Activated naive CD8-positive, alpha-beta T cell (primary cell): ENCODE data around the gene PEAK3.

Source experiments
- H3K27ac Mint-ChIP-seq: one replicate; pipeline ENCODE4 v1.8.0; 2021; ENCODE audit warnings: mixed read lengths
- H3K27me3 Mint-ChIP-seq: one replicate; pipeline ENCODE4 v1.8.0; 2021; ENCODE audit warnings: mixed read lengths
- H3K36me3 Mint-ChIP-seq: one replicate; pipeline ENCODE4 v1.8.0; 2021; ENCODE audit warnings: mixed read lengths
- H3K4me1 Mint-ChIP-seq: one replicate; pipeline ENCODE4 v1.8.0; 2021; ENCODE audit warnings: low read depth, mixed read lengths
- H3K4me3 Mint-ChIP-seq: one replicate; pipeline ENCODE4 v1.8.0; 2021; ENCODE audit warnings: mild to moderate bottlenecking, mixed read lengths
- H3K9me3 Mint-ChIP-seq: one replicate; pipeline ENCODE4 v1.8.0; 2021; ENCODE audit warnings: low read depth, mixed read lengths

Gene PEAK3

GRCh38 chr19:2254064-2254872 lies 27.7 kb downstream of the PEAK3 start:
- H3K4me1 Mint-ChIP-seq = peaks cover 19% of the 10 kb centered on the region
- no peaks in the 10 kb centered on the region for H3K9me3 Mint-ChIP-seq
- H3K27me3 Mint-ChIP-seq = no peaks in the 10 kb centered on the region
- no peaks in the 10 kb centered on the region for H3K36me3 Mint-ChIP-seq
- no peak overlapping the region for H3K27ac Mint-ChIP-seq
- H3K4me3 Mint-ChIP-seq = peak overlapping the region; percentile 42

- H3K27me3 Mint-ChIP-seq = no peaks in the 10 kb centered on the region
- no peaks in the 10 kb centered on the region for H3K9me3 Mint-ChIP-seq
- peak overlapping the region; percentile 70 for H3K4me3 Mint-ChIP-seq
- peaks cover 14% of the 10 kb centered on the region for H3K4me1 Mint-ChIP-seq
- H3K36me3 Mint-ChIP-seq = no peaks in the 10 kb centered on the region
- no peak overlapping the region for H3K27ac Mint-ChIP-seq
These were observed 28.6 kb downstream of the PEAK3 start for GRCh38 chr19:2253106-2254063.

- H3K27ac Mint-ChIP-seq = no peak overlapping the region
- no peaks in the 10 kb centered on the region for H3K9me3 Mint-ChIP-seq
- no peaks in the 10 kb centered on the region for H3K36me3 Mint-ChIP-seq
- peak overlapping the region; percentile 70 for H3K4me3 Mint-ChIP-seq
- H3K27me3 Mint-ChIP-seq = no peaks in the 10 kb centered on the region
- H3K4me1 Mint-ChIP-seq = peaks cover 7% of the 10 kb centered on the region
These were observed 29.2 kb downstream of the PEAK3 start for GRCh38 chr19:2252797-2253105.

DNA sequence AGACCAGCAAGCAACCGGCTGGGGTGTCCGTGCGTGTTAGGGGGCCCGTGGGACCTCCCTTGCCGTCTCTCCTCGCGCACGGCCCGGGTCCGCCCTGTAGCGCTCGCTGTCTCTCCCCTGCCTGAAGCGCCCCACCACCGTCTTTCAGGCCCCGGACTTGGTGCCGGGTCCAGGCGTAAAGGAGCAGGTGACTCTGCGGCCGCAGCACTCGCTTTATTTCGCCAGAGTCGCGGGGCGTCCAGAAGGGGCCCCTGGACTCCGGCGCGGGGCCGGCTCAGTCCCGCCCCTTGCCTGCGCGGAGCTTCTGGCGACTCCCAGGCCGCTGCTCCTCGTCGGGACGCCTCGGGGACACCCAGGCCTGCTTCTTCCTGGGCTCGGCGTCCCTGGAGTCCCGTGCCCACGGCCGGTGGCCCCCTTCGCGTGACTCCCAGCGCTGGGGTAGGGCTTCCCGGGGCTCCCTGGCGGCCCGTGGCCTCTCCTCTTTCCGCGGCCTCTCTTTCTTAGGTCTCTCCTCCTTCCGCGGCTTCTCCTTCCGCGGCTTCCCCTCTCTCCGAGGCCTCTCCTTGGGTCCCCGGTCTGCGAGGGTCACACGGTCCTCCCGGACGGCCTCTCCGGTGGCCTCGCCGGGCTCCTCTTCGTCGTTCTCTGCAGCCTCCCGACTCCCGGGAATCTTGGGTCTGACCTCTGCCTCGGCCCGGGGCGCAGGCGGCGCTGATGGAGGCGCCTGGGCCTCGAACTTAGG lies 29.7 kb downstream of the PEAK3 start:
- Mint-ChIP-seq H3K4me3 (peak overlapping the region; percentile 70), H3K4me1 (peaks cover 7% of the 10 kb centered on the region), H3K27ac (no peak overlapping the region), H3K36me3 (no peaks in the 10 kb centered on the region), H3K27me3 (no peaks in the 10 kb centered on the region), H3K9me3 (no peaks in the 10 kb centered on the region)

DNA sequence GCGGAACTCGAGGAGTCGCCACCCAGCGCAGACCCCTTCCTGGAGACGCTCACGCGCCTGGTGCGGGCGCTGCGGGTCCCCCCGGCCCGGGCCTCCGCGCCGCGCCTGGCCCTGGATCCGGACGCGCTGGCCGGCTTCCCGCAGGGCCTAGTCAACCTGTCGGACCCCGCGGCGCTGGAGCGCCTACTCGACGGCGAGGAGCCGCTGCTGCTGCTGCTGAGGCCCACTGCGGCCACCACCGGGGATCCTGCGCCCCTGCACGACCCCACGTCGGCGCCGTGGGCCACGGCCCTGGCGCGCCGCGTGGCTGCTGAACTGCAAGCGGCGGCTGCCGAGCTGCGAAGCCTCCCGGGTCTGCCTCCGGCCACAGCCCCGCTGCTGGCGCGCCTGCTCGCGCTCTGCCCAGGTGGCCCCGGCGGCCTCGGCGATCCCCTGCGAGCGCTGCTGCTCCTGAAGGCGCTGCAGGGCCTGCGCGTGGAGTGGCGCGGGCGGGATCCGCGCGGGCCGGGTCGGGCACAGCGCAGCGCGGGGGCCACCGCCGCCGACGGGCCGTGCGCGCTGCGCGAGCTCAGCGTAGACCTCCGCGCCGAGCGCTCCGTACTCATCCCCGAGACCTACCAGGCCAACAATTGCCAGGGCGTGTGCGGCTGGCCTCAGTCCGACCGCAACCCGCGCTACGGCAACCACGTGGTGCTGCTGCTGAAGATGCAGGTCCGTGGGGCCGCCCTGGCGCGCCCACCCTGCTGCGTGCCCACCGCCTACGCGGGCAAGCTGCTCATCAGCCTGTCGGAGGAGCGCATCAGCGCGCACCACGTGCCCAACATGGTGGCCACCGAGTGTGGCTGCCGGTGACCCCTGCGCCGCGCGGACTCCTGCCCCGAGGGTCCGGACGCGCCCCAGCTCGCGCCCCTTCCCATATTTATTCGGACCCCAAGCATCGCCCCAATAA lies 30.6 kb downstream of the PEAK3 start:
- Mint-ChIP-seq H3K9me3 (no peaks in the 10 kb centered on the region), H3K27me3 (no peaks in the 10 kb centered on the region), H3K27ac (no peak overlapping the region), H3K36me3 (no peaks in the 10 kb centered on the region), H3K4me3 (peak overlapping the region; percentile 30), H3K4me1 (peaks cover 4% of the 10 kb centered on the region)

DNA sequence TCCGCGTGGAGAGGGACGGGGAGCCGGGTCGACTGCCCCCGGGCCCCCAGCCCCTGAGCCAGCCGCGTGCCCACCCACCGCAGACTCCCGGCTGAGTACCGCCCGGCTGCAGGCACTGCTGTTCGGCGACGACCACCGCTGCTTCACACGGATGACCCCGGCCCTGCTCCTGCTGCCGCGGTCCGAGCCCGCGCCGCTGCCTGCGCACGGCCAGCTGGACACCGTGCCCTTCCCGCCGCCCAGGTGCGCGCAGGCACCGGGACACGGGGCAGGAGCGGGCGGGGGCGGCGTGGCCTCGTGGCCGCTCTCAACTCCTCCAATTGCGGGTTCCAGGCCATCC lies 31.2 kb downstream of the PEAK3 start:
- Mint-ChIP-seq H3K36me3 (no peaks in the 10 kb centered on the region), H3K4me3 (no peak overlapping the region), H3K9me3 (no peaks in the 10 kb centered on the region), H3K27me3 (no peaks in the 10 kb centered on the region), H3K27ac (no peak overlapping the region), H3K4me1 (peaks cover 4% of the 10 kb centered on the region)

- Mint-ChIP-seq H3K4me3 (no peak overlapping the region), H3K27me3 (no peaks in the 10 kb centered on the region), H3K36me3 (no peaks in the 10 kb centered on the region), H3K27ac (no peak overlapping the region), H3K9me3 (no peaks in the 10 kb centered on the region), H3K4me1 (peaks cover 4% of the 10 kb centered on the region)
These were observed 31.9 kb downstream of the PEAK3 start for GRCh38 chr19:2249880-2250765.

DNA sequence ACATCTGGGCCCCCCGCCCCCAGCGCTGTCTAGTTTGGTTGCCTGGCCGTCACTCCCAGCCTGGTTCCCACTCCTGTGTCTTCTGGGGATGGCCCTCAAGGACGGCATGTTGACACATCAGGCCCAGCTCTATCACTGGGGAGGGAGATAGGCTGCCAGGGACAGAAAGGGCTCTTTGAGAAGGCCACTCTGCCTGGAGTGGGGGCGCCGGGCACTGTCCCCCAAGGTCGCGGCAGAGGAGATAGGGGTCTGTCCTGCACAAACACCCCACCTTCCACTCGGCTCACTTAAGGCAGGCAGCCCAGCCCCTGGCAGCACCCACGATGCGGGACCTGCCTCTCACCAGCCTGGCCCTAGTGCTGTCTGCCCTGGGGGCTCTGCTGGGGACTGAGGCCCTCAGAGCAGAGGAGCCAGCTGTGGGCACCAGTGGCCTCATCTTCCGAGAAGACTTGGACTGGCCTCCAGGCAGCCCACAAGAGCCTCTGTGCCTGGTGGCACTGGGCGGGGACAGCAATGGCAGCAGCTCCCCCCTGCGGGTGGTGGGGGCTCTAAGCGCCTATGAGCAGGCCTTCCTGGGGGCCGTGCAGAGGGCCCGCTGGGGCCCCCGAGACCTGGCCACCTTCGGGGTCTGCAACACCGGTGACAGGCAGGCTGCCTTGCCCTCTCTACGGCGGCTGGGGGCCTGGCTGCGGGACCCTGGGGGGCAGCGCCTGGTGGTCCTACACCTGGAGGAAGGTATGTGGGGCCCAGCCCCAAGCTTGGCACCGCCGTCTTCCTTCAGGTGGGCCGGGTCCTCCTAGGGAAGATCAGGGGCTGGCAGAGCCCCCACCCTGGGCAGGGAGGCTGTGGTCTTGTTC lies 32.7 kb downstream of the PEAK3 start, which contains the start of gene AMH:
AMH (plus strand) TSS at position 314 of the 857 bp plus-strand sequence; CDS start at position 324, 10 bp downstream.
- no peaks in the 10 kb centered on the region for H3K9me3 Mint-ChIP-seq
- H3K4me1 Mint-ChIP-seq = peaks cover 4% of the 10 kb centered on the region
- no peak within 1 kb of the TSS for H3K4me3 Mint-ChIP-seq
- H3K27ac Mint-ChIP-seq = no peak within 1 kb of the TSS
- H3K36me3 Mint-ChIP-seq = no peaks in the 10 kb centered on the region
- no peaks in the 10 kb centered on the region for H3K27me3 Mint-ChIP-seq

DNA sequence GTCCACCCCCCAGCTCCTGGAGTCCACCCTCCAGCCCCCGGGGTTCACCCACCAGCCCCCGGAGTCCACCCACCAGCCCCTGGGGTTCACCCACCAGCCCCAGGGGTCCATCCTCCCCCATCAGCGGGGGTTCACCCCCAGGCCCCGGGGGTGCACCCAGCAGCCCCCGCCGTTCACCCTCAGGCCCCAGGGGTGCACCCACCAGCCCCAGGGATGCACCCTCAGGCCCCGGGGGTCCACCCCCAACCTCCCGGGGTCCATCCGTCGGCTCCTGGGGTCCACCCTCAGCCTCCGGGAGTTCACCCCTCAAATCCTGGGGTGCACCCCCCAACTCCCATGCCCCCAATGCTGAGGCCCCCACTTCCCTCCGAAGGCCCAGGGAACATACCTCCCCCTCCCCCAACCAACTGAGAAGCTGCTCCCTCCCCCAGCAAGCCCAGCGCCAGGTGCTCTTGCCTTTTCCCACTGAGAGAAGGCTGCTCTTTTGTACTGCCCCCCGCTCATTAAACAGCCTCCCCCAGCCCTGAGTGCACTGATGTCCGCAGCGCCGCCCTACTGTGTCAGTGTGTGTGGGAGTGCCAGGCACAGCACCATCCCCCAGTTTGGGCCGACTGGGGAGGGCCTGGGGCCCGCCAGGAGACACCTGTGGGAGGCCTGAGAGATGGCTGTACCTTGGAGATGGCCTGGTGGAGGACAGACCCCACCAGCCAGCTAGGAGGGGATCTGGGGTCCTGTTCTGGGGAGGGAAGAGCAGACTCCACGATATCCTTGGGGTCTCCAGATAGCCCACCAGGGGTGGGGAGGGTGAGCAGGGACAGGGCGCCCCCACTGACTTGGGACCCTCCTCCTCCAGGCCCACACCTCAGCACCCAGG lies 33.6 kb downstream of the PEAK3 start:
- H3K36me3 Mint-ChIP-seq = no peaks in the 10 kb centered on the region
- H3K4me3 Mint-ChIP-seq = no peak overlapping the region

GRCh38 chr19:2247433-2248101 lies 34.4 kb downstream of the PEAK3 start:
- no peak overlapping the region for H3K27ac Mint-ChIP-seq
- no peaks in the 10 kb centered on the region for H3K36me3 Mint-ChIP-seq
- no peaks in the 10 kb centered on the region for H3K9me3 Mint-ChIP-seq
- H3K4me1 Mint-ChIP-seq = peaks cover 6% of the 10 kb centered on the region
- H3K27me3 Mint-ChIP-seq = no peaks in the 10 kb centered on the region
- no peak overlapping the region for H3K4me3 Mint-ChIP-seq

More for the DNA sequence above, 33.6 kb downstream of the PEAK3 start:
- Mint-ChIP-seq H3K27ac (no peak overlapping the region), H3K27me3 (no peaks in the 10 kb centered on the region), H3K4me1 (peaks cover 4% of the 10 kb centered on the region), H3K9me3 (no peaks in the 10 kb centered on the region)

- Mint-ChIP-seq H3K4me3 (no peak overlapping the region), H3K4me1 (peaks cover 11% of the 10 kb centered on the region), H3K27me3 (no peaks in the 10 kb centered on the region), H3K36me3 (no peaks in the 10 kb centered on the region), H3K27ac (no peak overlapping the region), H3K9me3 (no peaks in the 10 kb centered on the region)
These were observed 35.1 kb downstream of the PEAK3 start for GRCh38 chr19:2246801-2247361.
